Prostate gland (tissue), 2 donors: ENCODE data around the gene PHPT1. TPM values are rescaled to one million over a fixed set of nuclear protein-coding genes. Genes with fewer than 3 reads are reported as not detected.
"Not testable (repeated sequence)": the region's sequence is repeated elsewhere in the genome, so short reads cannot be mapped to it uniquely, and the experiment has no call there.

Source experiments
- DNase-seq: peaks from one replicate; pipeline ENCODE4 v3.0.0-alpha.2; 2019; ENCODE audit warnings: low spot score
- H3K27ac ChIP-seq, 2 donors: fragments of 200-600 bp; sonication (generic); 2 replicates each; pipeline ENCODE4 v1.5.1; 2017 to 2019
- H3K27me3 ChIP-seq: fragments of 200-600 bp; sonication (generic); replicated peaks from 2 replicates; pipeline ENCODE4 v1.5.1; 2019; ENCODE audit not compliant: insufficient read depth
- H3K36me3 ChIP-seq, 2 donors: fragments of 200-600 bp; sonication (generic); 1 replicate in 1 of 2; 2 replicates in 1 of 2; pipeline versions ENCODE4 v1.5.1 to v1.8.1; 2017 to 2019
- H3K4me1 ChIP-seq: fragments of 200-600 bp; sonication (generic); replicated peaks from 2 replicates; pipeline ENCODE4 v1.5.1; 2019
- H3K4me3 ChIP-seq, 2 donors: fragments of 200-600 bp; sonication (generic); 2 replicates each; pipeline ENCODE4 v1.5.1; 2017 to 2019
- H3K9me3 ChIP-seq: fragments of 200-600 bp; sonication (generic); 2 replicates; pipeline ENCODE4 v1.5.1; 2017
- POLR2A ChIP-seq: fragments of 450-650 bp; IDR thresholded peaks from one replicate; pipeline ENCODE4 v1.6.1; 2016; ENCODE audit warnings: antibody characterized with exemption, mild to moderate bottlenecking
- POLR2AphosphoS5 ChIP-seq: sonication (generic); formaldehyde crosslinking; IDR thresholded peaks from one replicate; pipeline ENCODE4 v1.6.1; 2017; ENCODE audit warnings: antibody characterized with exemption
- whole genome bisulfite sequencing: methylation state at CpG from one replicate; pipeline ENCODE4 v1.1.5; 2018; 5-methylcytosine and 5-hydroxymethylcytosine counted together
- intact Hi-C: fragments of 100-400 bp; cut with DNase I; formaldehyde crosslinking; loops from one replicate; pipeline ENCODE4 v1.14.2; 2022
- total RNA-seq, 2 donors: library from RNA; depleted of rRNA; stranded (reverse); fragments of >200 nt; gene quantifications; one replicate each; pipeline ENCODE4 v1.1.0, GENCODE V29; 2016
- TF ChIP-seq, protein P1 (sequence below), 4 experiments: fragments of 200-600 bp in 2 of 4; fragments of 450-650 bp in 2 of 4; sonication (generic) in 2 of 4; IDR thresholded peaks; 1 replicate in 3 of 4; 2 replicates in 1 of 4; pipeline ENCODE4 v1.5.1; 2016 to 2019; ENCODE audit warnings: antibody characterized with exemption in 4 of 4, mild to moderate bottlenecking in 2 of 4, moderate library complexity in 2 of 4

The PHPT1 gene
- total RNA-seq, 2 donors from 2014 or later: 139 to 212 TPM

DNA sequence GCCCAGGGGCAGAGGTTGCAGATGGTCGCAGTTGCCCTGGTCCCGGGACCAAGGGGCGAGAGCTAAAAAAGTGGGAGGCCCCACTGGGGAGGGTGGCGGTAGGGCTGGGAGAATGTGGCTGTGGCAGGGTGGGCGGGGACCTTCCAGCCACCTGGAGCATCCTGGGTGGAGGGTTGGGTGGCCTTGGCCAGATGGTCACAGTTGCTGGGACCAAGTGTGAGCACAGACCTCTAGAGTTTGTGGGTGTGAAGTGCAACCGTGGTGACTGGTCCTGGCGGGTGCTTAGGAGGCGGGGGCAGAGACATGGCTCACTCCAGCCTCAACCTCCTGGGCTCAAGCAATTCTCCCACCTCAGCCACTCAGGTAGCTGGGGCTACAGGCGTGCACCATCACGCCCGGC, 31.4 kb downstream of the PHPT1 start:
- Histone ChIP-seq H3K27ac (no peak overlapping the region), H3K9me3 (no peaks in the 10 kb centered on the region), H3K27me3 (no peaks in the 10 kb centered on the region), H3K36me3 (no peaks in the 10 kb centered on the region), H3K4me1 (no peaks in the 10 kb centered on the region), H3K4me3 (no peak overlapping the region)
- 86% methylated on average over 11 of the region's 11 CpGs for WGBS
- DNase-seq: no peak
- TF ChIP-seq, protein P1, sequence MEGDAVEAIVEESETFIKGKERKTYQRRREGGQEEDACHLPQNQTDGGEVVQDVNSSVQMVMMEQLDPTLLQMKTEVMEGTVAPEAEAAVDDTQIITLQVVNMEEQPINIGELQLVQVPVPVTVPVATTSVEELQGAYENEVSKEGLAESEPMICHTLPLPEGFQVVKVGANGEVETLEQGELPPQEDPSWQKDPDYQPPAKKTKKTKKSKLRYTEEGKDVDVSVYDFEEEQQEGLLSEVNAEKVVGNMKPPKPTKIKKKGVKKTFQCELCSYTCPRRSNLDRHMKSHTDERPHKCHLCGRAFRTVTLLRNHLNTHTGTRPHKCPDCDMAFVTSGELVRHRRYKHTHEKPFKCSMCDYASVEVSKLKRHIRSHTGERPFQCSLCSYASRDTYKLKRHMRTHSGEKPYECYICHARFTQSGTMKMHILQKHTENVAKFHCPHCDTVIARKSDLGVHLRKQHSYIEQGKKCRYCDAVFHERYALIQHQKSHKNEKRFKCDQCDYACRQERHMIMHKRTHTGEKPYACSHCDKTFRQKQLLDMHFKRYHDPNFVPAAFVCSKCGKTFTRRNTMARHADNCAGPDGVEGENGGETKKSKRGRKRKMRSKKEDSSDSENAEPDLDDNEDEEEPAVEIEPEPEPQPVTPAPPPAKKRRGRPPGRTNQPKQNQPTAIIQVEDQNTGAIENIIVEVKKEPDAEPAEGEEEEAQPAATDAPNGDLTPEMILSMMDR (IDR thresholded peaks at IDR 0.05): no peak
- no peak for TF ChIP-seq POLR2A
- no peak for TF ChIP-seq POLR2AphosphoS5
- intact Hi-C loops: no loop called here

DNA sequence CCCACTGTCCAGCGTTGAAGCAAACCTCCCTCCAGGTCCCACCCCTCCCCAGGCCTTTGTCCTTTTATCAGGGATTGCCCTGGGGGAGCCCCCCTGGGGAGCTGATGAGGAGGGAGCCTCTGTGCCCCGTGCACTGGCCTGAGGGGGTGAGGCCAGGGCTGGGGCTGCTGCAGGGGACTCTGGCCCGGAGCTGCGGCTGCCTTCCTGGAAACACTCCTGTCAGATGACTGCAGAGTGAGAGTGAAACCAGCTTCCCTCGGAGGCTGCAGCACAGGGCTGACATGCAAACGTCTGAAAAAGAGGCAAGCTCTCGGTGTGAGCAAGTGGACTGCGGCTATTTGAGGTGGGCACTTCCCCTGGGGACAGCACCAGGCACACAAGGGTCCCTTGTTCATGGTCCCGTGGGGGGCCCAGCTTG, 32.5 kb downstream of the PHPT1 start:
- TF ChIP-seq POLR2A (no peak), POLR2AphosphoS5 (no peak)
- TF ChIP-seq, protein P1 (IDR thresholded peaks at IDR 0.05): no peak
- H3K27ac ChIP-seq: no peak overlapping the region
- H3K4me3 ChIP-seq: no peak overlapping the region
- no peaks in the 10 kb centered on the region for H3K9me3 ChIP-seq
- H3K27me3 ChIP-seq: no peaks in the 10 kb centered on the region
- H3K4me1 ChIP-seq: no peaks in the 10 kb centered on the region
- no peaks in the 10 kb centered on the region for H3K36me3 ChIP-seq
- intact Hi-C loops: no loop called here
- WGBS: 31% methylated on average over 9 of the region's 9 CpGs
- no peak for DNase-seq

DNA sequence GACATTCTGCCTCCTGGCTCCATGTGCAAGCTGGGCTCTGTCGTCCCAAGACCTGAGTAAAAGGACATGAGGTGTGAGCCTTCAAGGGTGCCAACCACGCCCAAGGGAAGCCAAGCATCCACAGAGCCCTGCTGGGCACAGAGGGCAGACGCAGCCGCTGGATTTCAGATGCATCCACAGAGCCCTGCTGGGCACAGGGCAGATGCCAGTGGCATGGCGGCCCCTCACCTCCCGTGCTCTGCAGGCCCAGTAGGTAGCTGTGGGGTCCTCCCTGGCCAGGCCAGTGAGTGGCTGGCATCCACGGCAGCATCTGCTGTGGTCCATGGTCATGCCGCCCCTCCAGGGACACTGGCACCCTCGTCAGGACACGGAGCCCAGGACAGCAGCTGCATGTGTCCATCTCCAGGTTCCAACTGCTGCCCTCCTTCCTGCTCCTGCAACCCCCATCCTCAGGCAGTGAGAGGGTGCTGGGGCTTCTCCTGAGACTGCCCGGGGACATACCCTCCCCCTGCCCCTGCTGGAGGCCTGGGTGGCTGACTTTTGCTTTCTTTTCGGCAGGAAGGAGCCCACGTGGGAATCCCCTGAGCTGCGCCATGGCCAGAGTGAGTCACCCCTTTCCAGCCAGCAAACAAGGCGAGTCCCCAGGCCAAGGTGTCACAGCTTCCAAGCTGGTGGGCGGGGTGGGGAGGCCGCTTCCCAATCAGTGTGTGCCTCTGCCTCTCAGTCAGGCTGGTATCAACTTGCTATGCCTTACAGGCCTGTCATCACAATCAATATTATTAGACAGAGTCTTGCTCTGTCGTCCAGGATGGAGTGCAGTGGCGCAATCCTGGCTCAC, 33.1 kb downstream of the PHPT1 start:
- no peaks in the 10 kb centered on the region for H3K27me3 ChIP-seq
- WGBS: 49% methylated on average over 14 of the region's 19 CpGs
- H3K27ac ChIP-seq: no peak overlapping the region
- H3K36me3 ChIP-seq: no peaks in the 10 kb centered on the region
- peak; percentile 16 for TF ChIP-seq POLR2AphosphoS5
- TF ChIP-seq, protein P1 (IDR thresholded peaks at IDR 0.05): no peak
- no peak for DNase-seq
- intact Hi-C loops: no loop called here
- no peaks in the 10 kb centered on the region for H3K9me3 ChIP-seq
- peaks cover 2% of the 10 kb centered on the region for H3K4me1 ChIP-seq
- no peak overlapping the region for H3K4me3 ChIP-seq

DNA sequence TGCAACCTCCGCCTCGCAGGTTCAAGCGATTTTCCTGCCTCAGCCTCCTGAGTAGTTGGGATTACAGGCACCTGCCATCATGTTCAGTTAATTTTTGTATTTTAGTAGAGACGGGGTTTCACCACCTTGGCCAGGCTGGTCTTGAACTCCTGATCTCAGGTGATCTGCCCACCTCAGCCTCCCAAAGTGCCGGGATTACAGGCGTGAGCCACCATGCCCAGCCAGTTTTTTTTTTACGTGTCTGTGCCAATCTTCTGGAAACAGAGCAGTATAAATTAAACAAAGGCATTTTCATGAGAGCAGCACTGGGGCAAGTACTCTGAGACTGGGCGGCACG, 33.7 kb downstream of the PHPT1 start:
- H3K27ac ChIP-seq, intact Hi-C loops, DNase-seq, H3K27me3 ChIP-seq, H3K9me3 ChIP-seq, H3K4me3 ChIP-seq, H3K4me1 ChIP-seq, H3K36me3 ChIP-seq: not testable (repeated sequence)
- 85% methylated on average over 9 of the region's 9 CpGs for WGBS

DNA sequence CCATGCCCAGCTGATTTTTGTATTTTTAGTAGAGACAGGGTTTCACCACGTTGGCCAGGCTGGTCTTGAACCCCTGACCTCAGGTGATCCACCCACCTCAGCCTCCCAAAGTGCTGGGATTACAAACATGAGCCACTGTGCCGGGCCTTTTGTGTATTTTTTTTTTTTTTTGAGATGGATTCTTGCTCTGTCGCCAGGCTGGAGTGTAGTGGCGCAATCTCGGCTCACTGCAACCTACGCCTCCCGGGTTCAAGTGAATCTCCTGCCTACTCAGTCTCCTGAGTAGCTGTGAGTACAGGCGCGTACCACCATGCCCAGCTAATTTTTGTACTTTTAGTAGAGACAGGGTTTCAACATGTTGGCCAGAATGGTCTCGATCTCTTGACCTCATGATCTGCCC, 34.5 kb downstream of the PHPT1 start:
- 86% methylated on average over 10 of the region's 10 CpGs for WGBS

DNA sequence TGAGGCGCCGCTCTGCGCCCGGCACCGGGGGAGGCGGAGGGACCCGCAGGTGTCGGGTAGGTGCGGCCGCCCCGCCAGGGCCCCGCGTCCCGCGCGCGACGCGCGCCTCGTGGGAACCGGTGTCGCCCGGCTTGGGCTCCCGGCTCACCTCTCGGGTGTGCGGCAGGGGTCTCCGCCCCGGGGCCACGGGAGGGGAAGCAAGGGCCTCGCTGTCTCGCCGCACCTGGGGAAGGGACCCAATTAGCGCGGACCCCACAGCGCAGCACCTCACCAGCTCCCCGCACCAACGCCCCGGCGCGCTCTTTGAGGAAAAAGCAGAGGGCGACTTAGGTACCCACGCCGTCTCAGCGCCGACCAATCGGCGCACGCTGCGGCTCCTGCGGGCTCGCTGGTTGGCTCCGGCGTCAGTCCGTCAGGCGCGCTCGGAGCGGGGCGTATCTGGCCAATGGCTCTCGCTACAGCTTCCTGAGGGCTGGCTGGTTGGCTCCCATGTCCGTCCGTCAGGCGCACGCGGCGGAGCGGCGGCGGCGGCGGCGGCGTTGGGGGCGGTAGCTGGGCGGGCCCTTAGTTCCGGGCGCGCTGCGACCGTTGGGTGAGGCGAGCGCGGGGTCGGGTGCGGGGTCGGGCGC, 36.9 kb downstream of the PHPT1 start, which contains the start of gene TRAF2:
Gene TRAF2 (plus strand): TSS at position 567 of the 629 bp plus-strand sequence. CDS start 12,225 bp downstream, outside the sequence.
- H3K4me1 ChIP-seq: peaks cover 2% of the 10 kb centered on the region
- peak within 1 kb of the TSS; percentile 93 to 99 for H3K4me3 ChIP-seq
- 2% methylated on average over 76 of the region's 88 CpGs for WGBS
- intact Hi-C loops: no loop called here
- peak; percentile 77 for TF ChIP-seq POLR2A
- TF ChIP-seq POLR2AphosphoS5: peak; percentile 89
- TF ChIP-seq, protein P1 (IDR thresholded peaks at IDR 0.05): peak in 1 of 4 experiments; percentile 40
- peak within 1 kb of the TSS; percentile 72 to 80 for H3K27ac ChIP-seq
- H3K27me3 ChIP-seq: no peaks in the 10 kb centered on the region
- DNase-seq: peak; percentile 98
- no peaks in the 10 kb centered on the region for H3K36me3 ChIP-seq
- no peaks in the 10 kb centered on the region for H3K9me3 ChIP-seq

More for the DNA sequence above, 34.5 kb downstream of the PHPT1 start:
- DNase-seq, H3K4me1 ChIP-seq, H3K27me3 ChIP-seq, H3K27ac ChIP-seq, intact Hi-C loops, H3K36me3 ChIP-seq, H3K9me3 ChIP-seq, H3K4me3 ChIP-seq: not testable (repeated sequence)
